ENCODE measurements around the gene ECHDC3. TPM values are rescaled to one million over a fixed set of nuclear protein-coding genes. Genes with fewer than 3 reads are reported as not detected.
"Not testable (repeated sequence)": the region's sequence is repeated elsewhere in the genome, so short reads cannot be mapped to it uniquely, and the experiment has no call there.

The ECHDC3 gene
- total RNA-seq, 2 experiments from 2014 or later, result 1.3 to 1.5 TPM

GRCh38 chr10:11706895-11707567 is 35.2 kb upstream of the ECHDC3 start:
- H3K36me3 Mint-ChIP-seq (ENCODE audit: low read depth), result no peaks in the 10 kb centered on the region
- H3K4me1 Mint-ChIP-seq (ENCODE audit: low read depth), result peaks cover 12% of the 10 kb centered on the region
- H3K9me3 Mint-ChIP-seq, result no peaks in the 10 kb centered on the region
- intact Hi-C loops (cut with micrococcal nuclease), result no loop called here
- no peak for DNase-seq
- no peak overlapping the region for H3K27ac Mint-ChIP-seq
- H3K27me3 Mint-ChIP-seq (ENCODE audit: low read depth), result peaks cover 24% of the 10 kb centered on the region
- H3K4me3 Mint-ChIP-seq, result no peak overlapping the region
- CTCF ChIA-PET, result interaction anchor here (0.6 kb wide), 1 partner anchor 227 kb away, joined by 5 read pairs; no protein-coding TSS in a partner anchor

- H3K4me3 Mint-ChIP-seq, result no peak overlapping the region
- H3K27ac Mint-ChIP-seq, result no peak overlapping the region
- intact Hi-C loops (cut with micrococcal nuclease), result no loop called here
- H3K9me3 Mint-ChIP-seq, result no peaks in the 10 kb centered on the region
- H3K27me3 Mint-ChIP-seq (ENCODE audit: low read depth), result peaks cover 30% of the 10 kb centered on the region
- H3K36me3 Mint-ChIP-seq (ENCODE audit: low read depth), result no peaks in the 10 kb centered on the region
- DNase-seq, result no peak
- CTCF ChIA-PET, result interaction anchor here (1.5 kb wide), 1 partner anchor 17 kb away, joined by 3 read pairs; no protein-coding TSS in a partner anchor
- H3K4me1 Mint-ChIP-seq (ENCODE audit: low read depth), result peaks cover 14% of the 10 kb centered on the region
Measured at GRCh38 chr10:11707624-11708350, 34.4 kb upstream of the ECHDC3 start.

- DNase-seq; H3K9me3 Mint-ChIP-seq; intact Hi-C loops (cut with micrococcal nuclease); H3K27ac Mint-ChIP-seq; H3K36me3 Mint-ChIP-seq (ENCODE audit: low read depth); H3K4me3 Mint-ChIP-seq: not testable (repeated sequence)
- Mint-ChIP-seq H3K27me3 (ENCODE audit: low read depth) (peaks cover 38% of the 10 kb centered on the region), H3K4me1 (ENCODE audit: low read depth) (peaks cover 17% of the 10 kb centered on the region)
- CTCF ChIA-PET, result interaction anchor here (0.7 to 2.0 kb wide), 7 partner anchors 10 to 194 kb away, joined by 3 to 5 read pairs (median 3); no protein-coding TSS in a partner anchor
Measured at GRCh38 chr10:11708801-11709200, 33.4 kb upstream of the ECHDC3 start.

- Mint-ChIP-seq H3K27ac (no peak overlapping the region), H3K4me3 (no peak overlapping the region), H3K9me3 (peaks cover 3% of the 10 kb centered on the region)
Measured at GRCh38 chr10:11712744-11713143, 29.4 kb upstream of the ECHDC3 start.

GRCh38 chr10:11713186-11713743 is 28.9 kb upstream of the ECHDC3 start:
- H3K27ac Mint-ChIP-seq, result no peak overlapping the region
- no peak for DNase-seq
- CTCF ChIA-PET, result no interaction called here
- H3K36me3 Mint-ChIP-seq (ENCODE audit: low read depth), result no peaks in the 10 kb centered on the region
- no peak overlapping the region for H3K4me3 Mint-ChIP-seq
- H3K4me1 Mint-ChIP-seq (ENCODE audit: low read depth), result peaks cover 17% of the 10 kb centered on the region
- H3K9me3 Mint-ChIP-seq, result peaks cover 3% of the 10 kb centered on the region
- H3K27me3 Mint-ChIP-seq (ENCODE audit: low read depth), result peaks cover 32% of the 10 kb centered on the region
- intact Hi-C loops (cut with micrococcal nuclease), result no loop called here

More at GRCh38 chr10:11712744-11713143, 29.4 kb upstream of the ECHDC3 start:
- intact Hi-C loops (cut with micrococcal nuclease), result no loop called here
- no peak for DNase-seq
- CTCF ChIA-PET, result no interaction called here
- peaks cover 17% of the 10 kb centered on the region for H3K4me1 Mint-ChIP-seq (ENCODE audit: low read depth)
- H3K27me3 Mint-ChIP-seq (ENCODE audit: low read depth), result peaks cover 36% of the 10 kb centered on the region
- H3K36me3 Mint-ChIP-seq (ENCODE audit: low read depth), result no peaks in the 10 kb centered on the region

GRCh38 chr10:11713963-11714362 is 28.2 kb upstream of the ECHDC3 start:
- intact Hi-C loops (cut with micrococcal nuclease), result no loop called here
- Mint-ChIP-seq H3K27ac (no peak overlapping the region), H3K9me3 (peaks cover 3% of the 10 kb centered on the region), H3K27me3 (ENCODE audit: low read depth) (peaks cover 32% of the 10 kb centered on the region), H3K36me3 (ENCODE audit: low read depth) (no peaks in the 10 kb centered on the region), H3K4me3 (no peak overlapping the region), H3K4me1 (ENCODE audit: low read depth) (peaks cover 17% of the 10 kb centered on the region)
- no peak for DNase-seq
- CTCF ChIA-PET, result interaction anchor here (1.4 kb wide), 1 partner anchor 43 kb away, joined by 3 read pairs; no protein-coding TSS in a partner anchor

- Mint-ChIP-seq H3K27me3 (ENCODE audit: low read depth) (peaks cover 30% of the 10 kb centered on the region), H3K4me3 (no peak overlapping the region), H3K9me3 (peaks cover 3% of the 10 kb centered on the region), H3K36me3 (ENCODE audit: low read depth) (no peaks in the 10 kb centered on the region), H3K4me1 (ENCODE audit: low read depth) (peaks cover 17% of the 10 kb centered on the region), H3K27ac (no peak overlapping the region)
- CTCF ChIA-PET, result interaction anchor here (0.6 to 1.4 kb wide), 3 partner anchors 42 to 211 kb away, joined by 3 to 5 read pairs (median 3); no protein-coding TSS in a partner anchor
- DNase-seq, result no peak
- intact Hi-C loops (cut with micrococcal nuclease), result no loop called here
Measured at GRCh38 chr10:11714750-11715365, 27.3 kb upstream of the ECHDC3 start.

- H3K27ac Mint-ChIP-seq, result no peak overlapping the region
- CTCF ChIA-PET, result no interaction called here
- peaks cover 3% of the 10 kb centered on the region for H3K9me3 Mint-ChIP-seq
- no peak overlapping the region for H3K4me3 Mint-ChIP-seq
- DNase-seq, result no peak
- peaks cover 9% of the 10 kb centered on the region for H3K4me1 Mint-ChIP-seq (ENCODE audit: low read depth)
- no peaks in the 10 kb centered on the region for H3K36me3 Mint-ChIP-seq (ENCODE audit: low read depth)
- intact Hi-C loops (cut with micrococcal nuclease), result no loop called here
- peaks cover 30% of the 10 kb centered on the region for H3K27me3 Mint-ChIP-seq (ENCODE audit: low read depth)
Measured at GRCh38 chr10:11715815-11716494, 26.2 kb upstream of the ECHDC3 start.

GRCh38 chr10:11716686-11717085 is 25.5 kb upstream of the ECHDC3 start:
- Mint-ChIP-seq H3K36me3 (ENCODE audit: low read depth) (no peaks in the 10 kb centered on the region), H3K27me3 (ENCODE audit: low read depth) (peaks cover 30% of the 10 kb centered on the region), H3K4me3 (no peak overlapping the region), H3K27ac (no peak overlapping the region), H3K9me3 (peaks cover 3% of the 10 kb centered on the region), H3K4me1 (ENCODE audit: low read depth) (peaks cover 5% of the 10 kb centered on the region)
- intact Hi-C loops (cut with micrococcal nuclease), result no loop called here
- DNase-seq, result no peak
- CTCF ChIA-PET, result no interaction called here

- no peaks in the 10 kb centered on the region for H3K4me1 Mint-ChIP-seq (ENCODE audit: low read depth)
- intact Hi-C loops (cut with micrococcal nuclease), result no loop called here
- H3K27ac Mint-ChIP-seq, result no peak overlapping the region
- DNase-seq, result no peak
- CTCF ChIA-PET, result no interaction called here
- no peak overlapping the region for H3K4me3 Mint-ChIP-seq
- H3K36me3 Mint-ChIP-seq (ENCODE audit: low read depth), result no peaks in the 10 kb centered on the region
- H3K27me3 Mint-ChIP-seq (ENCODE audit: low read depth), result peaks cover 11% of the 10 kb centered on the region
- H3K9me3 Mint-ChIP-seq, result peaks cover 3% of the 10 kb centered on the region
Measured at GRCh38 chr10:11719496-11720259, 22.5 kb upstream of the ECHDC3 start.

- CTCF ChIA-PET, result interaction anchor here (0.5 to 1.0 kb wide), 2 partner anchors 126 to 205 kb away, joined by 3 read pairs; no protein-coding TSS in a partner anchor
- Mint-ChIP-seq H3K27ac (no peak overlapping the region), H3K4me1 (ENCODE audit: low read depth) (peaks cover 4% of the 10 kb centered on the region), H3K27me3 (ENCODE audit: low read depth) (peaks cover 11% of the 10 kb centered on the region), H3K36me3 (ENCODE audit: low read depth) (no peaks in the 10 kb centered on the region), H3K9me3 (peaks cover 3% of the 10 kb centered on the region), H3K4me3 (no peak overlapping the region)
- intact Hi-C loops (cut with micrococcal nuclease), result no loop called here
- DNase-seq, result no peak
Measured at GRCh38 chr10:11720260-11720741, 21.9 kb upstream of the ECHDC3 start.
